ENCODE results near the gene KLHL29. TPM values are rescaled to one million over a fixed set of nuclear protein-coding genes. Genes with fewer than 3 reads are reported as not detected.

The KLHL29 gene
- total RNA-seq, 4 donors from 2014 or later, result 10.1 to 27.3 (median 15.7) TPM

- intact Hi-C loops (cut with DNase I; ENCODE audit: low total_unique reads), result no loop called here
Observed at GRCh38 chr2:23559561-23560239, 174.7 kb downstream of the KLHL29 start.

GRCh38 chr2:23561088-23561487 lies 176.1 kb downstream of the KLHL29 start:
- WGBS, 2 donors, result 82 to 88% methylated on average over 7 of the region's 7 CpGs
- intact Hi-C loops (cut with DNase I; ENCODE audit: low total_unique reads), result no loop called here

More at GRCh38 chr2:23559561-23560239, 174.7 kb downstream of the KLHL29 start:
- TF ChIP-seq CTCF (IDR thresholded peaks at IDR 0.05) (no peak), POLR2A (IDR thresholded peaks at IDR 0.05) (no peak)
- no peak for DNase-seq (ENCODE audit: low spot score in 2 of 2)
- WGBS, 2 donors, result 88 to 89% methylated on average over 20 of the region's 20 CpGs
- no peak overlapping the region for H3K4me3 ChIP-seq (ENCODE audit: low read depth, poor library complexity, severe bottlenecking)

GRCh38 chr2:23561544-23561943 lies 176.6 kb downstream of the KLHL29 start:
- TF ChIP-seq CTCF (IDR thresholded peaks at IDR 0.05), result no peak
- intact Hi-C loops (cut with DNase I; ENCODE audit: low total_unique reads), result no loop called here
- WGBS, 2 donors, result 89 to 91% methylated on average over 9 of the region's 9 CpGs
- DNase-seq (ENCODE audit: low spot score in 2 of 2), result no peak
- H3K4me3 ChIP-seq (ENCODE audit: low read depth, poor library complexity, severe bottlenecking), result no peak overlapping the region

More at GRCh38 chr2:23561088-23561487, 176.1 kb downstream of the KLHL29 start:
- DNase-seq (ENCODE audit: low spot score in 2 of 2), result no peak
- no peak overlapping the region for H3K4me3 ChIP-seq (ENCODE audit: low read depth, poor library complexity, severe bottlenecking)
- no peak for TF ChIP-seq POLR2A (IDR thresholded peaks at IDR 0.05)
- no peak for TF ChIP-seq CTCF (IDR thresholded peaks at IDR 0.05)

GRCh38 chr2:23562143-23562542 lies 177.2 kb downstream of the KLHL29 start:
- TF ChIP-seq POLR2A (IDR thresholded peaks at IDR 0.05) (no peak), CTCF (IDR thresholded peaks at IDR 0.05) (no peak)
- 98 to 99% methylated on average over 13 to 19 of the region's 30 CpGs for WGBS, 2 donors
- no peak overlapping the region for H3K4me3 ChIP-seq (ENCODE audit: low read depth, poor library complexity, severe bottlenecking)
- intact Hi-C loops (cut with DNase I; ENCODE audit: low total_unique reads), result no loop called here
- DNase-seq (ENCODE audit: low spot score in 2 of 2), result no peak

- H3K4me3 ChIP-seq (ENCODE audit: low read depth, poor library complexity, severe bottlenecking), result no peak overlapping the region
- intact Hi-C loops (cut with DNase I; ENCODE audit: low total_unique reads), result no loop called here
- WGBS, 2 donors, result 60 to 66% methylated on average over 4 to 10 of the region's 10 CpGs
- DNase-seq (ENCODE audit: low spot score in 2 of 2), result no peak
- TF ChIP-seq POLR2A (IDR thresholded peaks at IDR 0.05), result no peak
- TF ChIP-seq CTCF (IDR thresholded peaks at IDR 0.05), result no peak
Observed at GRCh38 chr2:23563151-23563550, 178.2 kb downstream of the KLHL29 start.
